ENCODE data around the gene KRT24. TPM values are rescaled to one million over a fixed set of nuclear protein-coding genes. Genes with fewer than 3 reads are reported as not detected.
A peak's percentile ranks its signal among the peaks of the same experiment; 100 is the strongest.

Gene KRT24
- total and polyA plus RNA-seq, 4 donors = not detected

DNA sequence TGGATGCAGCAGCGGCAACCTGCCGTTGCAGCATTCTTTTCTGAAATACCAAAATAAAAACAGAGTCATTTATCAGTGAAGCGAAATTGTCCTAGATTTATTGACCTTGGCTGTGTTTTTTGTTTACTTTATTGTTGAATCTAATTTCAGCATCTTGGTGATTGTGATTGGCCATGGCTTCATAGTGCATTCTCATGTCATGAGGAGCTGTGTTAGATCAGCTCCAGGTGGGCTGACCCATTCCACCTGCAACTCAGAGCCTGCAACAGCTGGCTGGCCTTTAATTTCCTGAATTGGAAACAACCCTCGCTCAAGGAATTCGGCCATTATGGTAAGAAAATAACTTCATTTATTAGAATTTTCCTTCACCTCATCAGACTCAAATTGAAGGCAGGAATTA is 16.4 kb downstream of the KRT24 start:
- Histone ChIP-seq H3K4me1 (ENCODE audit: control insufficient read depth in 4 of 4, insufficient read depth in 4 of 4, low read length in 3 of 4) (peaks cover under 1 to 9% (median 2%) of the 10 kb centered on the region in 4 donors), H3K9ac (ENCODE audit: low read depth in 1 of 2, low read length in 2 of 2) (no peak overlapping the region), H3K4me3 (ENCODE audit: low read depth in 1 of 3, low read length in 3 of 3) (no peak overlapping the region), H3K27me3 (ENCODE audit: control insufficient read depth in 4 of 4, insufficient read depth in 4 of 4, low read length in 3 of 4) (no peaks in the 10 kb centered on the region), H3K9me3 (ENCODE audit: control insufficient read depth in 4 of 4, low read length in 3 of 4) (no peaks in the 10 kb centered on the region), H3K27ac (ENCODE audit: low read depth in 1 of 2, low read length in 2 of 2) (no peak overlapping the region), H3K36me3 (ENCODE audit: control insufficient read depth in 4 of 4, insufficient read depth in 3 of 4, low read depth in 1 of 4, low read length in 3 of 4) (no peaks in the 10 kb centered on the region)
- no peak for DNase-seq (ENCODE audit: low spot score)
- 62% methylated on average over 5 of the region's 5 CpGs for WGBS
- no peak for TF ChIP-seq ATF3 (IDR thresholded peaks at IDR 0.05)
- TF ChIP-seq, protein P1, sequence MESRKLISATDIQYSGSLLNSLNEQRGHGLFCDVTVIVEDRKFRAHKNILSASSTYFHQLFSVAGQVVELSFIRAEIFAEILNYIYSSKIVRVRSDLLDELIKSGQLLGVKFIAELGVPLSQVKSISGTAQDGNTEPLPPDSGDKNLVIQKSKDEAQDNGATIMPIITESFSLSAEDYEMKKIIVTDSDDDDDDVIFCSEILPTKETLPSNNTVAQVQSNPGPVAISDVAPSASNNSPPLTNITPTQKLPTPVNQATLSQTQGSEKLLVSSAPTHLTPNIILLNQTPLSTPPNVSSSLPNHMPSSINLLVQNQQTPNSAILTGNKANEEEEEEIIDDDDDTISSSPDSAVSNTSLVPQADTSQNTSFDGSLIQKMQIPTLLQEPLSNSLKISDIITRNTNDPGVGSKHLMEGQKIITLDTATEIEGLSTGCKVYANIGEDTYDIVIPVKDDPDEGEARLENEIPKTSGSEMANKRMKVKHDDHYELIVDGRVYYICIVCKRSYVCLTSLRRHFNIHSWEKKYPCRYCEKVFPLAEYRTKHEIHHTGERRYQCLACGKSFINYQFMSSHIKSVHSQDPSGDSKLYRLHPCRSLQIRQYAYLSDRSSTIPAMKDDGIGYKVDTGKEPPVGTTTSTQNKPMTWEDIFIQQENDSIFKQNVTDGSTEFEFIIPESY (IDR thresholded peaks at IDR 0.05) = no peak
- TF ChIP-seq YY1 (IDR thresholded peaks at IDR 0.05) = no peak

GRCh38 chr17:40686192-40686591 is 17.4 kb downstream of the KRT24 start:
- Histone ChIP-seq H3K4me3 (ENCODE audit: low read depth in 1 of 3, low read length in 3 of 3) (no peak overlapping the region), H3K36me3 (ENCODE audit: control insufficient read depth in 4 of 4, insufficient read depth in 3 of 4, low read depth in 1 of 4, low read length in 3 of 4) (no peaks in the 10 kb centered on the region), H3K9me3 (ENCODE audit: control insufficient read depth in 4 of 4, low read length in 3 of 4) (no peaks in the 10 kb centered on the region), H3K4me1 (ENCODE audit: control insufficient read depth in 4 of 4, insufficient read depth in 4 of 4, low read length in 3 of 4) (peaks cover 1 to 16% (median 9%) of the 10 kb centered on the region in 4 donors), H3K27ac (ENCODE audit: low read depth in 1 of 2, low read length in 2 of 2) (no peak overlapping the region), H3K9ac (ENCODE audit: low read depth in 1 of 2, low read length in 2 of 2) (no peak overlapping the region), H3K27me3 (ENCODE audit: control insufficient read depth in 4 of 4, insufficient read depth in 4 of 4, low read length in 3 of 4) (no peaks in the 10 kb centered on the region)
- no peak for DNase-seq (ENCODE audit: low spot score)
- WGBS = 52% methylated on average over 4 of the region's 4 CpGs
- TF ChIP-seq SP1 (IDR thresholded peaks at IDR 0.05) (no peak), JUND (IDR thresholded peaks at IDR 0.05) (peak in 1 of 2 donors; percentile 42)

DNA sequence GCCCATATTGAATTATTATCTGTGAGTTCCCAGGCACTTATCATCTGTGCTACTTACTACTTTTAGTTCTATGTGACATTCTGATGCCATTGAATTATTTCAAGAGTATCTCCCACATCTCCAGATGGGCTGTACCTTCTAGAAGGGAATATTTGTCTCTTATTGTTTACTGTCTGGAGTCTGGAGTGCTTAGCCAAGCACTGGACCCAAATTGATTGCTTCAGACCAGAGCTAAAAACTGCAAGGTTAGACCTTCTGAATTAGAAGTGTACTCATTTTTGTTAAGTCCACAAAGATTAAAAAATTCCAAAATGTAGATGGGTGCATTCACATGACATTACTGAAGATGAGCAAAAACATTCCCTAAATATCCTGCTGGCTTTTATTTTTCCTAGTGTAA is 22.6 kb downstream of the KRT24 start:
- H3K9me3 ChIP-seq (ENCODE audit: control insufficient read depth in 4 of 4, low read length in 3 of 4) = no peaks in the 10 kb centered on the region
- no peak for TF ChIP-seq NR2F2 (IDR thresholded peaks at IDR 0.05)
- TF ChIP-seq, protein P2, sequence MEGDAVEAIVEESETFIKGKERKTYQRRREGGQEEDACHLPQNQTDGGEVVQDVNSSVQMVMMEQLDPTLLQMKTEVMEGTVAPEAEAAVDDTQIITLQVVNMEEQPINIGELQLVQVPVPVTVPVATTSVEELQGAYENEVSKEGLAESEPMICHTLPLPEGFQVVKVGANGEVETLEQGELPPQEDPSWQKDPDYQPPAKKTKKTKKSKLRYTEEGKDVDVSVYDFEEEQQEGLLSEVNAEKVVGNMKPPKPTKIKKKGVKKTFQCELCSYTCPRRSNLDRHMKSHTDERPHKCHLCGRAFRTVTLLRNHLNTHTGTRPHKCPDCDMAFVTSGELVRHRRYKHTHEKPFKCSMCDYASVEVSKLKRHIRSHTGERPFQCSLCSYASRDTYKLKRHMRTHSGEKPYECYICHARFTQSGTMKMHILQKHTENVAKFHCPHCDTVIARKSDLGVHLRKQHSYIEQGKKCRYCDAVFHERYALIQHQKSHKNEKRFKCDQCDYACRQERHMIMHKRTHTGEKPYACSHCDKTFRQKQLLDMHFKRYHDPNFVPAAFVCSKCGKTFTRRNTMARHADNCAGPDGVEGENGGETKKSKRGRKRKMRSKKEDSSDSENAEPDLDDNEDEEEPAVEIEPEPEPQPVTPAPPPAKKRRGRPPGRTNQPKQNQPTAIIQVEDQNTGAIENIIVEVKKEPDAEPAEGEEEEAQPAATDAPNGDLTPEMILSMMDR (IDR thresholded peaks at IDR 0.05; ENCODE audit: low read depth, low read length, missing input control) = no peak
- no peak for TF ChIP-seq HNF4G (IDR thresholded peaks at IDR 0.05)
- no peak for TF ChIP-seq YY1 (IDR thresholded peaks at IDR 0.05)
- no peak for TF ChIP-seq ATF3 (IDR thresholded peaks at IDR 0.05)
- TF ChIP-seq FOXA1 (IDR thresholded peaks at IDR 0.05) = no peak
- TF ChIP-seq JUND (IDR thresholded peaks at IDR 0.05) = no peak
- TF ChIP-seq RAD21 (IDR thresholded peaks at IDR 0.05) = no peak
- no peak for TF ChIP-seq HNF4A (conservative IDR thresholded peaks at IDR 0.05)
- TF ChIP-seq EGR1 (IDR thresholded peaks at IDR 0.05; ENCODE audit: low read depth in 2 of 2) = no peak
- no peak for TF ChIP-seq GABPA (IDR thresholded peaks at IDR 0.05 in 1 of 2, conservative IDR thresholded peaks at IDR 0.05 in 1 of 2)
- no peak for TF ChIP-seq SP1 (IDR thresholded peaks at IDR 0.05)
- TF ChIP-seq, protein P3, sequence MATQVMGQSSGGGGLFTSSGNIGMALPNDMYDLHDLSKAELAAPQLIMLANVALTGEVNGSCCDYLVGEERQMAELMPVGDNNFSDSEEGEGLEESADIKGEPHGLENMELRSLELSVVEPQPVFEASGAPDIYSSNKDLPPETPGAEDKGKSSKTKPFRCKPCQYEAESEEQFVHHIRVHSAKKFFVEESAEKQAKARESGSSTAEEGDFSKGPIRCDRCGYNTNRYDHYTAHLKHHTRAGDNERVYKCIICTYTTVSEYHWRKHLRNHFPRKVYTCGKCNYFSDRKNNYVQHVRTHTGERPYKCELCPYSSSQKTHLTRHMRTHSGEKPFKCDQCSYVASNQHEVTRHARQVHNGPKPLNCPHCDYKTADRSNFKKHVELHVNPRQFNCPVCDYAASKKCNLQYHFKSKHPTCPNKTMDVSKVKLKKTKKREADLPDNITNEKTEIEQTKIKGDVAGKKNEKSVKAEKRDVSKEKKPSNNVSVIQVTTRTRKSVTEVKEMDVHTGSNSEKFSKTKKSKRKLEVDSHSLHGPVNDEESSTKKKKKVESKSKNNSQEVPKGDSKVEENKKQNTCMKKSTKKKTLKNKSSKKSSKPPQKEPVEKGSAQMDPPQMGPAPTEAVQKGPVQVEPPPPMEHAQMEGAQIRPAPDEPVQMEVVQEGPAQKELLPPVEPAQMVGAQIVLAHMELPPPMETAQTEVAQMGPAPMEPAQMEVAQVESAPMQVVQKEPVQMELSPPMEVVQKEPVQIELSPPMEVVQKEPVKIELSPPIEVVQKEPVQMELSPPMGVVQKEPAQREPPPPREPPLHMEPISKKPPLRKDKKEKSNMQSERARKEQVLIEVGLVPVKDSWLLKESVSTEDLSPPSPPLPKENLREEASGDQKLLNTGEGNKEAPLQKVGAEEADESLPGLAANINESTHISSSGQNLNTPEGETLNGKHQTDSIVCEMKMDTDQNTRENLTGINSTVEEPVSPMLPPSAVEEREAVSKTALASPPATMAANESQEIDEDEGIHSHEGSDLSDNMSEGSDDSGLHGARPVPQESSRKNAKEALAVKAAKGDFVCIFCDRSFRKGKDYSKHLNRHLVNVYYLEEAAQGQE (IDR thresholded peaks at IDR 0.05) = no peak
- TF ChIP-seq MAX (IDR thresholded peaks at IDR 0.05) = no peak
- no peak for TF ChIP-seq RXRA (IDR thresholded peaks at IDR 0.05)
- TF ChIP-seq, protein P1 (IDR thresholded peaks at IDR 0.05) = no peak
- TF ChIP-seq TAF1 (conservative IDR thresholded peaks at IDR 0.05) = no peak
- TF ChIP-seq FOXA2 (IDR thresholded peaks at IDR 0.05) = no peak
- no peak for DNase-seq (ENCODE audit: low spot score)
- no peaks in the 10 kb centered on the region for H3K27me3 ChIP-seq (ENCODE audit: control insufficient read depth in 4 of 4, insufficient read depth in 4 of 4, low read length in 3 of 4)
- H3K27ac ChIP-seq (ENCODE audit: low read depth in 1 of 2, low read length in 2 of 2) = no peak overlapping the region
- H3K4me3 ChIP-seq (ENCODE audit: low read depth in 1 of 3, low read length in 3 of 3) = no peak overlapping the region
- no peaks in the 10 kb centered on the region for H3K36me3 ChIP-seq (ENCODE audit: control insufficient read depth in 4 of 4, insufficient read depth in 3 of 4, low read depth in 1 of 4, low read length in 3 of 4)
- H3K9ac ChIP-seq (ENCODE audit: low read depth in 1 of 2, low read length in 2 of 2) = no peak overlapping the region
- peaks cover 1 to 13% (median 12%) of the 10 kb centered on the region in 4 donors for H3K4me1 ChIP-seq (ENCODE audit: control insufficient read depth in 4 of 4, insufficient read depth in 4 of 4, low read length in 3 of 4)
